Astrocyte of the spinal cord (primary cell): ENCODE measurements around the gene RNF19B.

ENCODE experiments used
- DNase-seq: peaks from one replicate; pipeline ENCODE4 v3.0.0; 2011; ENCODE audit warnings: low read depth, low spot score
- H3K4me3 ChIP-seq: 2 replicates; pipeline ENCODE4 v1.5.1; 2011; ENCODE audit warnings: low read depth, mild to moderate bottlenecking, low read length, moderate library complexity
- in situ Hi-C: cut with HindIII; loops from 2 replicates; pipeline ENCODE4 v1.10.0; 2017; ENCODE audit warnings: low sequenced_read_pairs
- TF ChIP-seq, protein P1 (sequence below): IDR thresholded peaks from 2 replicates; pipeline ENCODE4 v1.5.1; 2012; ENCODE audit warnings: low read depth, mild to moderate bottlenecking, low read length, inconsistent platforms

Gene RNF19B

DNA sequence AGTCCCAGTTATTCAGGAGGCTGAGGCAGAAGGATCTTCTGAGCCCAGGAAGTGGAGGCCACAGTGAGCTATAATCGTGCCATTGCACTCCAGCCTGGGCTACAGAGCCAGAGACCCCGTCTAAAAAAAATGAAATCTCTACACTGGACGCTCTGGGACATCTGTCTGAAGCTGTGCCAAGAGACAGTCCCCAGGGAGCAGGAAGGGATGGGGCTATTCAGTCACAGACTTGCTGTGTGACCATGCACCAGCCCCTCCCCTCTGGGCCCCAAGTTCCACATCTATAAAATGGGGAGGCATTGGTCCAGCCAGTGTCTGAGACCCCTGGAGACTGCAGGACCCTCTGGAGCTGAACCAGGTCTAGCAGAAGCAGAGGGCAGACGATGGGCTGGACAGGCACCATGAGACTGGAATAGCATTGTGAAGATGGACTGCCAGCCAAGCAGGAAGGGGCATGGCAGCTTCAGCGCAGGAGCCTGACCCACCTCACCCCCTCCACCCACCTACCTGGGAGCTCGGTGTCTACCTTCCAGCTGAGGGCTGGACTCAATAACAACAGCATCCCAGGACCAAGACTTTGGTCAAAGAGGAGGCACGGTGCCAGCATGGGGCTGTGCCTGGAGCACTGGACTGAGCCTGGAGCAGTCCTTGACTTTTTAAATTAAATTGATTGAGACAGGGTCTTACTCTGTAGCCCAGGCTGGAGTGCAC is 64.9 kb downstream of the RNF19B start:
- H3K4me3 ChIP-seq, result no peak overlapping the region
- TF ChIP-seq, protein P1, sequence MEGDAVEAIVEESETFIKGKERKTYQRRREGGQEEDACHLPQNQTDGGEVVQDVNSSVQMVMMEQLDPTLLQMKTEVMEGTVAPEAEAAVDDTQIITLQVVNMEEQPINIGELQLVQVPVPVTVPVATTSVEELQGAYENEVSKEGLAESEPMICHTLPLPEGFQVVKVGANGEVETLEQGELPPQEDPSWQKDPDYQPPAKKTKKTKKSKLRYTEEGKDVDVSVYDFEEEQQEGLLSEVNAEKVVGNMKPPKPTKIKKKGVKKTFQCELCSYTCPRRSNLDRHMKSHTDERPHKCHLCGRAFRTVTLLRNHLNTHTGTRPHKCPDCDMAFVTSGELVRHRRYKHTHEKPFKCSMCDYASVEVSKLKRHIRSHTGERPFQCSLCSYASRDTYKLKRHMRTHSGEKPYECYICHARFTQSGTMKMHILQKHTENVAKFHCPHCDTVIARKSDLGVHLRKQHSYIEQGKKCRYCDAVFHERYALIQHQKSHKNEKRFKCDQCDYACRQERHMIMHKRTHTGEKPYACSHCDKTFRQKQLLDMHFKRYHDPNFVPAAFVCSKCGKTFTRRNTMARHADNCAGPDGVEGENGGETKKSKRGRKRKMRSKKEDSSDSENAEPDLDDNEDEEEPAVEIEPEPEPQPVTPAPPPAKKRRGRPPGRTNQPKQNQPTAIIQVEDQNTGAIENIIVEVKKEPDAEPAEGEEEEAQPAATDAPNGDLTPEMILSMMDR, result no peak
- in situ Hi-C loops, result no loop called here
- no peak for DNase-seq

- TF ChIP-seq, protein P1, result no peak
- in situ Hi-C loops, result no loop called here
- no peak overlapping the region for H3K4me3 ChIP-seq
- no peak for DNase-seq
Observed at GRCh38 chr1:32898958-32899357, 65.7 kb downstream of the RNF19B start.

- DNase-seq, result no peak
- TF ChIP-seq, protein P1, result no peak
- H3K4me3 ChIP-seq, result no peak overlapping the region
- in situ Hi-C loops, result no loop called here
Observed at GRCh38 chr1:32898056-32898455, 66.6 kb downstream of the RNF19B start.

DNA sequence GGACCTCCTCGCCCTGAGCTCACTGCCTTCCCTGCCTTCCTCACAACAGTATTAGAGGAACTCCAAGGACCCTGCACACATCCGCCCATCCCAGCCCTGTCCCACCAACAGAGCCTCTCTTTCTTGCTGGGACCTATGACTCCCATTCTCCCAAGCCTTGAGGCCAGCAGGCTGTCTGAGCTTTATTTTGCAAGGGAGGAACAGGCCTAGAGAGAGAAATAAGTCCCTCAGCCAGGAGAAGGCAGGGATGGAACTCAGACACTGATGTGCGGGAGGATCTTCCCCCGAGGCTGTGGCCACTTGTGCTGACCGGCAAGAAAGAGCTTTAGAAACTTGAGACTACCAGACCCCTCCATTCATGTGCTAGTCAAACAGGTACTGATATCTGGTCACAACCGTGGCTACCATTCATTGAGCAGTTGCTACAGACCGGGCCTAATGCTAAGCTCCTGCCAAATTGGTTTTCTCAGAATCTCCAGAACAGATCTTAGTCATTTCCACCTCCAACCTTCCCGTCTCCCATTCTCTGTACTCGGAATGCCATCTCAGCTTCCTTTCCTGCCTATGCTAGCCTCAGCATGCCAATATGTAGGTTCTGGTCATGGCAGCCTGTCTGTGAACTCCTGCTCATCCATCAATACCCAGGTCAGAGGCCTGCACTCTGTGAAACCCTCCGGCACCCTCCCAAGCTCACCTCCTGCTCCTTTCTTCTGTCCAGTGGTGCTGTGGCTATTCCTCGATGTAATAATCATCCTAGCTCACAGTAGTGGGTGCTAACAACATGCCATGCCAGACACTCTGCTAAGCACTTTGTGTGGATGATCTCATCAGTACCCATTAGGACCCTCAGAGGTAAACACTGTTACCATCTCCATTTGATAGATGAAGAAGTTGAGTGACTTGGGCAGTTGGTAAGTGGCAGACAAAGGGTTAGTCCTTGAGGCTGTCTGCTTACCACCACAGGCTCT is 67.2 kb downstream of the RNF19B start:
- in situ Hi-C loops, result no loop called here
- DNase-seq, result no peak
- TF ChIP-seq, protein P1, result no peak
- H3K4me3 ChIP-seq, result no peak overlapping the region

DNA sequence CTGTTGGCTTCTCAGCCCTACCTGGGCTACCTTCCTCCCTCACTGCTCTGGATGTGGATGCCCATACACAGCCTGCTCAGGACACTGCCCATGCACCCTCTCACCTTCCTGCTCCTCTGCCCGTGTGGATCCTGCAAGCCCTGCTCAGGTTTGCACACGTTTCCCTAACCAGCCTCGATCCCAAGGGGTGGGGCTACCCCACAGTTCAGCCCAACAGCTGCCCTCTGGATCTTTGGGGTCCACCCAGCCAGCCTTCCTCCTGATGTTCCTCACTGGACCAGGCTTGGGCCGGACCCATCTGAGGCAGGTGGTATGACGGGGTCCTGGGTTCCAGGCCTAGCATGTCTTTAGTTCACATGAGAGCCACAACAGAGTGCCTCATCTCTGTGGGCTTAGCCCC is 68.2 kb downstream of the RNF19B start:
- in situ Hi-C loops, result no loop called here
- DNase-seq, result no peak
- no peak overlapping the region for H3K4me3 ChIP-seq
- TF ChIP-seq, protein P1, result no peak

DNA sequence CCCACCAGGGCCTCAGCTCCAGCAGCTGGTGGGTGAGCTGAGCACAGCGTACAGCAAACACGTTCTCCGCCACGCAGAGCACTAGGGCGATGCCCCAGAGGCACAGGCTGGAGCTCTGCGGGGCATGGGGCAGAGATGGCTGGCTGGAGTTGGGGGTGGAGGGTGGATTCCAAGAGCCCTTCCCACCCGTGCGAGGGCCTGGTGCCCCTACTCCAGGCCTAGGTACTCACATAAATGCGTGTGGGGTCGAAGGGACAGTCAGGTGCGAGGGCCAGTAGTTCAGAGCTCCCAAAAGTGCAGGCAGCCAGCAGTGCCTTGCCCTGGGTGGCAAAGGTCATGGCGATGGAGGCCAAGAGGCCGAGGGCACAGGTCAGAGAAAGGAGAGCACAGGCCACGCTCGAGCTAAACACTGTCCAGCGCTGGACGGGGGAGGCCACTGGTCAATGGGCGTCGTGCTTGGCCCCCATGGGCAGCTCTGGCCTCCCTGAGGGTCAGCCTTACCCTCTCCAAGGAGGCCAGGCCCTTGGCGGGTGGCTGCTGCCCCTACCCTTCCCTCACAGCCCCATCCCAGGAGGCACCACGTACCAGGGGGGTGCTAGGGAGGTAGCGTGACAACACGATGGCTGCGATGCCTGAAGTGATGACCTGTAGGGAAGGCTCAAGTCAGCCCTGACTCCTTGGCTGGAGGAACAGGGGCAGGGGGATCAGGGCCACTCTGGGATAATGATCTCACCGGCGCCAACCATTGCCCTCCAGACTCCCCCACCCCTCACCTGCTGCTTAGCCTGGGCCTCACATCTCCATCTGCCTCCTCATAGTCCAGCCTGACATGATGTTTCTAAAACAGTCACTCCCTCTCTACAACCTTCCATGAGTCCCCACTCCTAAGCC is 69.0 kb downstream of the RNF19B start:
- in situ Hi-C loops, result no loop called here
- TF ChIP-seq, protein P1, result no peak
- H3K4me3 ChIP-seq, result no peak overlapping the region
- no peak for DNase-seq
